Testis (tissue), 5 donors: ENCODE data around the gene ABHD2. TPM values are rescaled to one million over a fixed set of nuclear protein-coding genes. Genes with fewer than 3 reads are reported as not detected.

Experiments
- DNase-seq: peaks from one replicate; pipeline ENCODE4 v3.0.0-alpha.2; 2019
- H3K27ac ChIP-seq, 2 donors: fragments of 200-600 bp; sonication (generic); one replicate each; pipeline ENCODE4 v1.5.1; 2019
- H3K27me3 ChIP-seq: fragments of 200-600 bp; sonication (generic); one replicate; pipeline ENCODE4 v1.5.1; 2019
- H3K36me3 ChIP-seq: fragments of 200-600 bp; sonication (generic); one replicate; pipeline ENCODE4 v1.5.1; 2017; ENCODE audit warnings: low read depth; ENCODE audit errors: missing control alignments
- H3K4me1 ChIP-seq: fragments of 200-600 bp; sonication (generic); one replicate; pipeline ENCODE4 v1.5.1; 2019
- H3K4me3 ChIP-seq, 2 donors: fragments of 200-600 bp; sonication (generic); one replicate each; pipeline ENCODE4 v1.5.1; 2017 to 2019
- H3K9me3 ChIP-seq: fragments of 200-600 bp; sonication (generic); one replicate; pipeline ENCODE4 v1.5.1; 2017
- CTCF ChIP-seq, 3 experiments: fragments of 450-650 bp in 2 of 3; fragments of 200-600 bp in 1 of 3; sonication (generic) in 1 of 3; IDR thresholded peaks; one replicate each; pipeline ENCODE4 v1.5.1; 2016 to 2019; ENCODE audit warnings: antibody characterized with exemption in 3 of 3, mild to moderate bottlenecking in 2 of 3, moderate library complexity in 1 of 3
- POLR2A ChIP-seq: fragments of 450-650 bp; IDR thresholded peaks from one replicate; pipeline ENCODE4 v1.6.1; 2017; ENCODE audit warnings: antibody characterized with exemption, mild to moderate bottlenecking, moderate library complexity
- WGBS, 2 donors: methylation state at CpG; one replicate each; pipeline ENCODE4 v1.1.5; 2018; 5-methylcytosine and 5-hydroxymethylcytosine counted together
- intact Hi-C: fragments of 100-400 bp; cut with DNase I; formaldehyde crosslinking; loops from one replicate; pipeline ENCODE4 v1.15.1; 2023; ENCODE audit warnings: low total_unique reads
- long read RNA-seq, 2 donors: transcript quantifications; one replicate each; lab custom pipeline, GENCODE V29; 2026
- polyA plus RNA-seq: library from polyadenylated mRNA; stranded (reverse); fragments of 350-450 nt; fragmentation: Illumina TruSeq; extraction: RNeasy Lipid Tissue Mini Kit (QIAGEN cat#74804); gene quantifications from one replicate; pipeline ENCODE4 v1.2.3, GENCODE V29; 2014; ENCODE audit warnings: low read depth, low replicate concordance; ENCODE audit not compliant: insufficient read depth
- total RNA-seq, 2 donors: library from RNA; depleted of rRNA; stranded (reverse); fragments of >200 nt; gene quantifications; one replicate each; pipeline ENCODE4 v1.2.3, GENCODE V29; 2016

ABHD2 gene
- total RNA-seq (100 to 1,000 TPM in 1 of 2 donors, 10 to 100 TPM in 1; 82.5 to 109 TPM), polyA plus RNA-seq (214 TPM)
- long read RNA-seq, donor 1, full-length matches to known transcripts = 5 of 12 reads
- long read RNA-seq, donor 1, partial matches to known transcripts = 7 of 12 reads
- long read RNA-seq, donor 1, other reads (novel, unspliced or antisense) = 0 of 12 reads
- long read RNA-seq, donor 2, full-length matches to known transcripts = 4 of 4 reads
- long read RNA-seq, donor 2, partial matches to known transcripts = 0 of 4 reads
- long read RNA-seq, donor 2, other reads (novel, unspliced or antisense) = 0 of 4 reads

GRCh38 chr15:89087830-89088604, at the start of gene ABHD2:
ABHD2 (plus strand) TSS chr15:89088456; CDS start chr15:89116328, 27,872 bp downstream.
- H3K27me3 ChIP-seq = no peaks in the 10 kb centered on the region
- intact Hi-C loops = loop anchor here (10.0 kb wide), 1 partner anchor 613 kb away; no protein-coding TSS in a partner anchor
- no peaks in the 10 kb centered on the region for H3K9me3 ChIP-seq
- H3K36me3 ChIP-seq = no peaks in the 10 kb centered on the region
- H3K4me3 ChIP-seq = peak within 1 kb of the TSS; percentile 65 to 72
- 1% methylated on average over 33 to 51 of the region's 51 CpGs for WGBS, 2 donors
- peaks cover 33% of the 10 kb centered on the region for H3K4me1 ChIP-seq
- peak within 1 kb of the TSS; percentile 81 to 89 for H3K27ac ChIP-seq
- peak; percentile 99 for DNase-seq
- TF ChIP-seq CTCF (IDR thresholded peaks at IDR 0.05) (peak in 1 of 3 experiments; percentile 20), POLR2A (peak; percentile 10)

GRCh38 chr15:89039142-89039541, 49.1 kb upstream of the ABHD2 start:
- WGBS, 2 donors = 76 to 86% methylated on average over 5 of the region's 5 CpGs
- intact Hi-C loops = no loop called here
- Histone ChIP-seq H3K27ac (no peak overlapping the region), H3K36me3 (no peaks in the 10 kb centered on the region), H3K9me3 (no peaks in the 10 kb centered on the region), H3K27me3 (no peaks in the 10 kb centered on the region), H3K4me1 (no peaks in the 10 kb centered on the region), H3K4me3 (no peak overlapping the region)
- no peak for DNase-seq
- no peak for TF ChIP-seq CTCF (IDR thresholded peaks at IDR 0.05)
- no peak for TF ChIP-seq POLR2A

GRCh38 chr15:89041507-89041906, 46.7 kb upstream of the ABHD2 start:
- no peaks in the 10 kb centered on the region for H3K36me3 ChIP-seq
- H3K4me3 ChIP-seq = no peak overlapping the region
- WGBS, 2 donors = 73 to 79% methylated on average over 5 of the region's 5 CpGs
- intact Hi-C loops = no loop called here
- no peaks in the 10 kb centered on the region for H3K27me3 ChIP-seq
- H3K9me3 ChIP-seq = no peaks in the 10 kb centered on the region
- TF ChIP-seq POLR2A (no peak), CTCF (IDR thresholded peaks at IDR 0.05) (no peak)
- no peak overlapping the region for H3K27ac ChIP-seq
- no peaks in the 10 kb centered on the region for H3K4me1 ChIP-seq
- DNase-seq = no peak

- intact Hi-C loops = no loop called here
- TF ChIP-seq POLR2A = no peak
- no peak overlapping the region for H3K27ac ChIP-seq
- H3K36me3 ChIP-seq = no peaks in the 10 kb centered on the region
- H3K4me3 ChIP-seq = no peak overlapping the region
- no peaks in the 10 kb centered on the region for H3K27me3 ChIP-seq
- no peaks in the 10 kb centered on the region for H3K9me3 ChIP-seq
- no peaks in the 10 kb centered on the region for H3K4me1 ChIP-seq
- DNase-seq = no peak
- 78 to 85% methylated on average over 5 of the region's 5 CpGs for WGBS, 2 donors
Observed at GRCh38 chr15:89042387-89042786, 45.9 kb upstream of the ABHD2 start.
